GM19240 (cell line): Measurements from ENCODE around the gene GRIP2.

ENCODE experiments used
- DNase-seq: peaks from one replicate; pipeline ENCODE4 v3.0.0; 2011; ENCODE audit warnings: low spot score; ENCODE audit not compliant: insufficient read length

GRIP2 gene

GRCh38 chr3:14506626-14507304, 33.4 kb downstream of the GRIP2 start:
- no peak for DNase-seq

- no peak for DNase-seq
Measured at GRCh38 chr3:14505803-14506500, 34.2 kb downstream of the GRIP2 start.

DNA sequence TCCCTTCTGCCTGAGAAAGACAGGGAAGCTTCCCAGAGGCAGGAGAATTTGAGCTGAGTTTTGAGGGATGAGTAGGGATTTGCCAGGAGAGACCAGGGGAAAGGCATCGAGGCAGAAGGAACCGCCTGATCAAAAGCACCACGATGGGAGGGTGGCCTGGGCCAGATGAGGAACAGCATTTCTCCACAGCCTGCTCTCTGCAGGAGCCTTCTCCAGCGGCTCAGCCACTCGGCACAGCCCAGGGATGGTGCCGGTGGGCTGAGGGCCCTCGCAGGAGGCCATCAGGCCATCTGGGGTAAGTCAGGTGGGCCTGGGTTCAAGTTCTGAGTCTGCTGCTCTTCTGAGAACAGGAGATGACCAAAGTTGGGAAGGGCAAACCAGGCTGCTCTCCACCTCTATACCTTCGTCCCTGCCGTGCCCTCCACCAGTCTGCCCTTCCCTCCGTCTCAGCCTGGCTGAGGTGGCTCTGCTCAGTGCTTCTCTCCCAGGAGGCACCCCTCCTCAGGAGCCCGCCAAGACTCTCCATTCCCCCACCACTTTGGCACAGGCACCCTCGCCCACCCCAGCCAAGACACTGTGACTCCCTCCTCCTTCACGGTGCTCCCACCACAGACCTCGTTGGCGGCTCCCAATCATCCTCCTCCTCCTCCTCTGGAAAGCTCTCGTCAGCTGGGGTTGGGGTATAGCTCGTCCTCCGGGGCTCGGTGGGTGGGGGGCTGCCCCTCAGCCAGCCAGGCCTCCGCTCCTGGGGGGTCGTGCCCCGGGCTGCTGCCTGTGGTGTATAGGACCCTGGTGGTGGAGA, 34.9 kb downstream of the GRIP2 start:
- DNase-seq = no peak

DNA sequence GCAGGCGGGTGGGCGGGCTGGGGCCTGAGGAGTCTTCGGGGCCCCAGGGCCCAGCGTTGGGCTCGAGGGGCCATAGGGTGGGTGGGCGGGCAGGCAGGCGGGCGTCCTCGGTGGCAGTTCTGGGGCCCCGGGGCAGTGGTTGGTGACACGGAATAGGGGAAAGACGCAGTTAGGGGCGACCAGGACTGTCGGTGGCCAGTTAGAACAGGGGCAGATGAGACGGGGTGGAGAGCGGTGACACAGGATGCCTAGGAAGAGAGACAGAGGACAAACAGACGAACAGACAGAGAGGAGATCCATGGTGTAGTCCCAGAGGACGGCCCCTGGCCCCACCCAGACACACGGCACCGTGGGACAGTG, 36.5 kb downstream of the GRIP2 start:
- no peak for DNase-seq

- DNase-seq = no peak
Measured at GRCh38 chr3:14503033-14503705, 37.0 kb downstream of the GRIP2 start.

- no peak for DNase-seq
Measured at GRCh38 chr3:14502472-14502871, 37.7 kb downstream of the GRIP2 start.

DNA sequence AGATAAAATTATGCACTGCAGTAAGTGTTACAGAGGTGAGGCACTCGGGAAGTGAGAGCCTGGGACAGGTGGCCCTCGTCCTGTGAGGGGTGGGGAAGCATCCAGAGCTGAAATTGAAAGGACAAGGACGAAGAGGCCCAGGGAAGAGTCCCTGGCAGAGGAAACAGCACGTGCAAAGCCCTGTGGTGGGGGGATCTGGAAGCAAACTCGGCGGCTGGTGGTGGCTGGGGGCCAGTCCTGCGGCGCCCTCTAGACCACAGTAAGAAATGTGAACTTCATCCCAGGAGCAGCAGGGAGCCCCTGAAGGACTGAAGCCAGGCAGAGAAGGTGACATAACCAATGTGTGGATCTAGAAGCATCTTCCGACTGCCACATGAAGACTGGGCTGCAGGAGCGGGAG, 42.8 kb downstream of the GRIP2 start:
- DNase-seq = no peak

GRCh38 chr3:14496351-14496750, 43.8 kb downstream of the GRIP2 start:
- DNase-seq = no peak

- DNase-seq = no peak
Measured at GRCh38 chr3:14494973-14495300, 45.2 kb downstream of the GRIP2 start.

- DNase-seq = no peak
Measured at GRCh38 chr3:14494279-14494972, 45.7 kb downstream of the GRIP2 start.

- no peak for DNase-seq
Measured at GRCh38 chr3:14492948-14493881, 46.9 kb downstream of the GRIP2 start.

- DNase-seq = no peak
Measured at GRCh38 chr3:14491396-14492190, 48.5 kb downstream of the GRIP2 start.

DNA sequence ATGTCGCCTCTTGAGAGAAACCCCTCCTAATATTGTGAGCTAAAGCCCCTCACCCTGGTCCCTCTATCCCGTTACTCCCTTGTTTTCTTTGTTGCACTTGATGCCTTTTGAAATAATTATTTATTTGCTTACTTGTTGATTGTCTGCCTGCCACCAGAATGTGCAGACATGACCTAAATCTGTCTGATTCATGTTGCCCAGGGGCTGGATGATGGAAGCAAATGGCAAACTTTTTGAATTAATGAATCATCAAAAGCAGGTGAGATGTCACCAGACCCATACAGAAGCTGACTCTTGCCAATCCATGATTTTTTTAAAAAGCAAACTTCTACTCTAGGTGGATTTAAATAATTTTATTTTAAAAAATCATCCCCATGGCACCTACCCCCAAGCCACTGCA, 49.3 kb downstream of the GRIP2 start:
- DNase-seq = no peak

DNA sequence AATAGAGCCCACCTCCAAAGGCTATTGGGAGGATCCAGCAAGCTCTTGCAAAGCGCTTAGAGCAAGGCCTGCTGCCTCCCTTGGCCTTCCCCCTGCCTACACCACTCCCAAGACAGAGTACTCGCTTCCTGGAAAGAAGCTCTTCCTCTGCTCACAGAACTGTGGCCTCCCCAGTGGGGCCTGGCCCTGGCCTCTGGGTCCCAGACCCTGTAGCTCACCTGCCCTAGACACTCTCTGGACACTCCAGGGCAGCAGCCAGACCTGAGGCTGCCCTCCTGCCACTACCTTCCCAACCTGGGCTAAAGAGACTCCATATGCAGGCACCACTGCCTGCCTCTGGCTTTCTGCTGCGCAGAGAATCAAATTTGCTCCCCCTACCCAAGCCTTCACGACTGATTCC, 49.9 kb downstream of the GRIP2 start:
- no peak for DNase-seq

- DNase-seq = no peak
Measured at GRCh38 chr3:14489641-14490040, 50.5 kb downstream of the GRIP2 start.

DNA sequence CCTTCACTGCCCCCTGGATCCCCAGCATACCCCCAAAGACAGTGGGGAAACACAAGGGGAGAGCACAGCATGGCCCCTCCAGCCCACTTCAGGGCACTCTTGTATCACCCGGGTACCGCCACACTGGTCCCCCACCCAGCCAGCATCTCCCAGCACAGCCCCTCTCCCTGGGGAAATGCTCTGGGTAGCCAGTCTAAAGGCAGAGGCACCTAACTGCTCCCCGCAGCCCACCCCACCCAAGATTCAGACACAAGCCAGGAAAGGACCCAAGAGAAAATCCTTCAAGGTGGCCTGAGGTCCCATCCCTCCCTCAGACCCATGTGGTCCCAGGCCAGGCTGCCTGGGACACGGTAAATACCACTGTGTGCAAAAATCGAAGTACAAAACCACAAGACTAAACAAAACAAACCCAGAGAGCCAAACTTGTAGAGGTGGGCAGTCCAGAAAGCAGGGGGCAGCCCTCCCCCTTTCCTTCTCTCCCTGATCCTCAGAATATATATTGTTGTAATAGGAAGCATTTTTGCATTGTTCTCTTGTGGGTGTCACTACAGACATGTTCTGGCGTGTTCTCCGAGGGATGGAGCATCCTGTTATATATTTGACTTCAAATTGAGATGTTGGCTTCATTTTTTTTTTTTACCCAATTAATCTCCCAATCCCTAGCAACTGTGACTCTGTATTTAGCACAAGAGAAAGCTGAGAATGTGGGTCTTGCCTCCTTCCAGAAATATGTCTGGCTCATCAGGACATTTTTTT, 51.7 kb downstream of the GRIP2 start:
- no peak for DNase-seq

- DNase-seq = no peak
Measured at GRCh38 chr3:14487821-14488220, 52.3 kb downstream of the GRIP2 start.

DNA sequence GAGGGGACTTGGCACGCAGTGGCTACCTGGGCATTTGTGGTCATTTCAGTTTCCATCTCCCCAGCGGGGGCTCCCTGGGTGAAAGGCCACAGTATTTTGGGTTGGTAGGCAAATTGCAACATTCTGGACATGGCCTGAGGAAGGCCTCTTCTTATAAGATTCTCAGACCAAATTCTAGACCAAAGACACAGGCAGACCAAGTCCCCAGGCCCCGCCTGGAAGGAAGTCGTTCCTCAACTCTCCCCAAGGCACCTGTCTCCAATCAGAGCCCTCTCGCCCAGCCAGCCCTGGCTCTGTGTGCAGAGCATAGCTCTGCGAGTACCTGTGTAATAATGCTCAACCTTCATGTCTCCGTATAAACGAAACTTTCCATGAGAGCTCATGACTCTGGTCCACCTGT, 53.1 kb downstream of the GRIP2 start:
- DNase-seq = no peak

- DNase-seq = no peak
Measured at GRCh38 chr3:14486460-14486859, 53.7 kb downstream of the GRIP2 start.
